ENCODE results near the gene DPYSL3. TPM values are rescaled to one million over a fixed set of nuclear protein-coding genes. Genes with fewer than 3 reads are reported as not detected.

The DPYSL3 gene
- total RNA-seq, 4 donors from 2014 or later, result 27.6 to 107 (median 31.4) TPM

GRCh38 chr5:147547730-147548129, 37.9 kb upstream of the DPYSL3 start:
- Histone ChIP-seq H3K27me3 (no peaks in the 10 kb centered on the region), H3K9me3 (peaks cover 0 to 4% of the 10 kb centered on the region in 2 donors), H3K36me3 (no peaks in the 10 kb centered on the region), H3K4me1 (peaks cover 0 to 5% (median 1%) of the 10 kb centered on the region in 4 donors), H3K4me3 (no peak overlapping the region), H3K27ac (peak overlapping the region in 2 of 4 donors; percentile 13 to 15)
- intact Hi-C loops (cut with DNase I; ENCODE audit: low total_unique reads), result no loop called here
- WGBS, 2 donors (ENCODE audit: low coverage in 1 of 2), result 47 to 51% methylated on average over 3 of the region's 3 CpGs
- in situ Hi-C loops (cut with MboI; ENCODE audit: low pct_ligation_motif_present in 1 of 4, low pct_unique_long_range_greater_than_20kb in 1 of 4, low sequenced_read_pairs in 3 of 4), result no loop called here
- no peak for TF ChIP-seq EP300 (IDR thresholded peaks at IDR 0.05; ENCODE audit: low read depth)
- TF ChIP-seq POLR2AphosphoS5 (IDR thresholded peaks at IDR 0.05), result peak in 1 of 3 donors; percentile 18
- no peak for TF ChIP-seq CTCF (IDR thresholded peaks at IDR 0.05)
- no peak for TF ChIP-seq POLR2A (IDR thresholded peaks at IDR 0.05)
- no peak for DNase-seq

- intact Hi-C loops (cut with DNase I; ENCODE audit: low total_unique reads) (no loop called here), in situ Hi-C loops (cut with MboI; ENCODE audit: low pct_ligation_motif_present in 1 of 4, low pct_unique_long_range_greater_than_20kb in 1 of 4, low sequenced_read_pairs in 3 of 4) (no loop called here)
- DNase-seq, result no peak
- Histone ChIP-seq H3K27me3 (no peaks in the 10 kb centered on the region), H3K27ac (no peak overlapping the region), H3K9me3 (no peaks in the 10 kb centered on the region), H3K4me3 (no peak overlapping the region), H3K36me3 (no peaks in the 10 kb centered on the region), H3K4me1 (no peaks in the 10 kb centered on the region)
- WGBS, 2 donors (ENCODE audit: low coverage in 1 of 2), result 32 to 62% methylated on average over 5 of the region's 5 CpGs
- TF ChIP-seq POLR2A (IDR thresholded peaks at IDR 0.05) (no peak), CTCF (IDR thresholded peaks at IDR 0.05) (no peak), EP300 (IDR thresholded peaks at IDR 0.05; ENCODE audit: low read depth) (no peak), POLR2AphosphoS5 (IDR thresholded peaks at IDR 0.05) (no peak)
Observed at GRCh38 chr5:147544556-147544955, 34.7 kb upstream of the DPYSL3 start.

GRCh38 chr5:147539053-147539452, 29.2 kb upstream of the DPYSL3 start:
- Histone ChIP-seq H3K4me1 (peaks cover 0 to 5% (median 0%) of the 10 kb centered on the region in 4 donors), H3K4me3 (no peak overlapping the region), H3K36me3 (no peaks in the 10 kb centered on the region), H3K27ac (no peak overlapping the region), H3K9me3 (no peaks in the 10 kb centered on the region), H3K27me3 (no peaks in the 10 kb centered on the region)
- TF ChIP-seq POLR2AphosphoS5 (IDR thresholded peaks at IDR 0.05) (no peak), EP300 (IDR thresholded peaks at IDR 0.05; ENCODE audit: low read depth) (no peak), CTCF (IDR thresholded peaks at IDR 0.05) (no peak)
- DNase-seq, result no peak
- in situ Hi-C loops (cut with MboI; ENCODE audit: low pct_ligation_motif_present in 1 of 4, low pct_unique_long_range_greater_than_20kb in 1 of 4, low sequenced_read_pairs in 3 of 4) (no loop called here), intact Hi-C loops (cut with DNase I; ENCODE audit: low total_unique reads) (no loop called here)
- 50% methylated on average over 1 of the region's 1 CpG; no CpG with 5 or more reads in 1 of the 2 donors for WGBS, 2 donors (ENCODE audit: low coverage in 1 of 2)

GRCh38 chr5:147538236-147538635, 28.4 kb upstream of the DPYSL3 start:
- Histone ChIP-seq H3K27me3 (no peaks in the 10 kb centered on the region), H3K36me3 (no peaks in the 10 kb centered on the region), H3K9me3 (no peaks in the 10 kb centered on the region), H3K27ac (no peak overlapping the region), H3K4me1 (peaks cover 0 to 5% (median 0%) of the 10 kb centered on the region in 4 donors), H3K4me3 (no peak overlapping the region)
- TF ChIP-seq POLR2A (IDR thresholded peaks at IDR 0.05), result no peak
- TF ChIP-seq EP300 (IDR thresholded peaks at IDR 0.05; ENCODE audit: low read depth), result no peak
- WGBS, 2 donors (ENCODE audit: low coverage in 1 of 2), result 86 to 96% methylated on average over 1 of the region's 1 CpG
- no peak for DNase-seq
- intact Hi-C loops (cut with DNase I; ENCODE audit: low total_unique reads) (no loop called here), in situ Hi-C loops (cut with MboI; ENCODE audit: low pct_ligation_motif_present in 1 of 4, low pct_unique_long_range_greater_than_20kb in 1 of 4, low sequenced_read_pairs in 3 of 4) (no loop called here)

Data from transverse colon (tissue), 4 donors.